Dendritic cell treated with granulocyte-macrophage colony-stimulating factor and Interleukin-4, amounts not matched to agents 40 ng/mL and 50 ng/mL, for 4 days (primary cell): Measurements from ENCODE around the gene GADD45B.
"Not testable (repeated sequence)": the region's sequence is repeated elsewhere in the genome, so short reads cannot be mapped to it uniquely, and the experiment has no call there.

Experiments used
- H3K27ac Mint-ChIP-seq: one replicate; pipeline ENCODE4 v1.8.0; 2022; ENCODE audit warnings: mild to moderate bottlenecking, mixed read lengths
- H3K27me3 Mint-ChIP-seq: one replicate; pipeline ENCODE4 v1.8.0; 2022; ENCODE audit warnings: mild to moderate bottlenecking, mixed read lengths
- H3K36me3 Mint-ChIP-seq: one replicate; pipeline ENCODE4 v1.8.0; 2022; ENCODE audit warnings: low read depth, mixed read lengths
- H3K4me1 Mint-ChIP-seq: one replicate; pipeline ENCODE4 v1.8.0; 2022; ENCODE audit warnings: low read depth, mixed read lengths
- H3K4me3 Mint-ChIP-seq: one replicate; pipeline ENCODE4 v1.8.0; 2022; ENCODE audit warnings: mild to moderate bottlenecking, moderate library complexity, mixed read lengths
- H3K9me3 Mint-ChIP-seq: one replicate; pipeline ENCODE4 v1.8.0; 2022; ENCODE audit warnings: mixed read lengths
- intact Hi-C: fragments of 100-400 bp; cut with micrococcal nuclease; formaldehyde crosslinking; loops from one replicate; pipeline ENCODE4 v1.15.0; 2022

GADD45B gene

GRCh38 chr19:2512523-2513431 lies 36.9 kb downstream of the GADD45B start:
- Mint-ChIP-seq H3K27me3 (peaks cover 12% of the 10 kb centered on the region), H3K4me3 (no peak overlapping the region)
- intact Hi-C loops = no loop called here

GRCh38 chr19:2514981-2515518 lies 39.1 kb downstream of the GADD45B start:
- Mint-ChIP-seq H3K9me3 (no peaks in the 10 kb centered on the region), H3K36me3 (no peaks in the 10 kb centered on the region), H3K27ac (no peak overlapping the region), H3K4me3 (no peak overlapping the region), H3K27me3 (peaks cover 1% of the 10 kb centered on the region), H3K4me1 (no peaks in the 10 kb centered on the region)
- intact Hi-C loops = no loop called here

More at GRCh38 chr19:2512523-2513431, 36.9 kb downstream of the GADD45B start:
- Mint-ChIP-seq H3K27ac (no peak overlapping the region), H3K9me3 (no peaks in the 10 kb centered on the region), H3K36me3 (no peaks in the 10 kb centered on the region), H3K4me1 (peaks cover 5% of the 10 kb centered on the region)

- intact Hi-C loops = no loop called here
- Mint-ChIP-seq H3K27ac (no peak overlapping the region), H3K36me3 (no peaks in the 10 kb centered on the region), H3K4me1 (no peaks in the 10 kb centered on the region), H3K4me3 (no peak overlapping the region), H3K27me3 (no peaks in the 10 kb centered on the region), H3K9me3 (no peaks in the 10 kb centered on the region)
These were observed 40.8 kb downstream of the GADD45B start for GRCh38 chr19:2516727-2517126.

- Mint-ChIP-seq H3K4me1 (no peaks in the 10 kb centered on the region), H3K36me3 (no peaks in the 10 kb centered on the region), H3K4me3 (no peak overlapping the region), H3K27me3 (no peaks in the 10 kb centered on the region), H3K9me3 (no peaks in the 10 kb centered on the region), H3K27ac (no peak overlapping the region)
- intact Hi-C loops = no loop called here
These were observed 42.1 kb downstream of the GADD45B start for GRCh38 chr19:2517881-2518601.

GRCh38 chr19:2518856-2519255 lies 42.9 kb downstream of the GADD45B start:
- H3K9me3 Mint-ChIP-seq, intact Hi-C loops, H3K4me1 Mint-ChIP-seq, H3K36me3 Mint-ChIP-seq, H3K27me3 Mint-ChIP-seq, H3K27ac Mint-ChIP-seq, H3K4me3 Mint-ChIP-seq: not testable (repeated sequence)

- no peak overlapping the region for H3K4me3 Mint-ChIP-seq
- H3K9me3 Mint-ChIP-seq = no peaks in the 10 kb centered on the region
- intact Hi-C loops = no loop called here
- no peaks in the 10 kb centered on the region for H3K4me1 Mint-ChIP-seq
- H3K36me3 Mint-ChIP-seq = no peaks in the 10 kb centered on the region
- H3K27me3 Mint-ChIP-seq = no peaks in the 10 kb centered on the region
- H3K27ac Mint-ChIP-seq = no peak overlapping the region
These were observed 43.6 kb downstream of the GADD45B start for GRCh38 chr19:2519482-2519881.

GRCh38 chr19:2523630-2524311 lies 47.8 kb downstream of the GADD45B start:
- H3K4me1 Mint-ChIP-seq = no peaks in the 10 kb centered on the region
- H3K9me3 Mint-ChIP-seq = no peaks in the 10 kb centered on the region
- H3K27me3 Mint-ChIP-seq = no peaks in the 10 kb centered on the region
- no peak overlapping the region for H3K4me3 Mint-ChIP-seq
- no peak overlapping the region for H3K27ac Mint-ChIP-seq
- H3K36me3 Mint-ChIP-seq = no peaks in the 10 kb centered on the region
- intact Hi-C loops = no loop called here

GRCh38 chr19:2524361-2524839 lies 48.5 kb downstream of the GADD45B start:
- no peaks in the 10 kb centered on the region for H3K36me3 Mint-ChIP-seq
- H3K4me3 Mint-ChIP-seq = no peak overlapping the region
- intact Hi-C loops = no loop called here

GRCh38 chr19:2524840-2525723 lies 49.2 kb downstream of the GADD45B start:
- H3K36me3 Mint-ChIP-seq = no peaks in the 10 kb centered on the region
- no peaks in the 10 kb centered on the region for H3K4me1 Mint-ChIP-seq
- no peak overlapping the region for H3K27ac Mint-ChIP-seq
- H3K9me3 Mint-ChIP-seq = no peaks in the 10 kb centered on the region
- intact Hi-C loops = no loop called here
- H3K4me3 Mint-ChIP-seq = no peak overlapping the region
- H3K27me3 Mint-ChIP-seq = no peaks in the 10 kb centered on the region

More at GRCh38 chr19:2524361-2524839, 48.5 kb downstream of the GADD45B start:
- Mint-ChIP-seq H3K4me1 (no peaks in the 10 kb centered on the region), H3K27me3 (no peaks in the 10 kb centered on the region), H3K27ac (no peak overlapping the region), H3K9me3 (no peaks in the 10 kb centered on the region)

GRCh38 chr19:2527171-2527570 lies 51.2 kb downstream of the GADD45B start:
- intact Hi-C loops = no loop called here
- Mint-ChIP-seq H3K9me3 (no peaks in the 10 kb centered on the region), H3K4me3 (no peak overlapping the region), H3K27ac (no peak overlapping the region), H3K27me3 (no peaks in the 10 kb centered on the region), H3K36me3 (no peaks in the 10 kb centered on the region), H3K4me1 (no peaks in the 10 kb centered on the region)

- Mint-ChIP-seq H3K4me3 (no peak overlapping the region), H3K36me3 (no peaks in the 10 kb centered on the region), H3K27ac (no peak overlapping the region), H3K9me3 (no peaks in the 10 kb centered on the region), H3K4me1 (no peaks in the 10 kb centered on the region), H3K27me3 (no peaks in the 10 kb centered on the region)
- intact Hi-C loops = no loop called here
These were observed 51.8 kb downstream of the GADD45B start for GRCh38 chr19:2527686-2528085.
